Smooth muscle cell (in vitro differentiated cells): Measurements from ENCODE around the gene COL6A5. TPM values are rescaled to one million over a fixed set of nuclear protein-coding genes. Genes with fewer than 3 reads are reported as not detected.

Source experiments
- DNase-seq: peaks from one replicate; lab custom pipeline; 2025; ENCODE audit not compliant: unreplicated experiment; lab: John Stamatoyannopoulos, UW
- H2AFZ ChIP-seq: fragments of 200-600 bp; sonication (generic); 2 replicates; pipeline ENCODE4 v1.6.0; 2016; ENCODE audit warnings: antibody characterized with exemption, low read depth, mild to moderate bottlenecking
- H3F3A ChIP-seq: fragments of 200-600 bp; sonication (generic); 2 replicates; pipeline ENCODE4 v1.6.0; 2017; ENCODE audit warnings: antibody characterized with exemption, low read depth
- H3K27ac ChIP-seq: fragments of 200-600 bp; sonication (generic); 2 replicates; pipeline ENCODE4 v1.5.1; 2016; ENCODE audit warnings: low read depth, mild to moderate bottlenecking
- H3K27me3 ChIP-seq: fragments of 200-600 bp; sonication (generic); 2 replicates; pipeline ENCODE4 v1.6.1; 2016; ENCODE audit warnings: low read depth, mild to moderate bottlenecking
- H3K36me3 ChIP-seq: fragments of 200-600 bp; sonication (generic); 2 replicates; pipeline ENCODE4 v1.5.1; 2016; ENCODE audit warnings: low read depth
- H3K4me1 ChIP-seq: fragments of 200-600 bp; sonication (generic); 2 replicates; pipeline ENCODE4 v1.5.1; 2016; ENCODE audit warnings: low read depth
- H3K4me2 ChIP-seq: fragments of 200-600 bp; sonication (generic); 2 replicates; pipeline ENCODE4 v1.6.0; 2016; ENCODE audit warnings: mild to moderate bottlenecking
- H3K4me3 ChIP-seq: fragments of 200-600 bp; sonication (generic); 2 replicates; pipeline ENCODE4 v1.5.1; 2016; ENCODE audit warnings: mild to moderate bottlenecking
- H3K79me2 ChIP-seq: fragments of 200-600 bp; sonication (generic); 2 replicates; pipeline ENCODE4 v1.6.0; 2016; ENCODE audit warnings: low read depth, mild to moderate bottlenecking
- H3K9ac ChIP-seq: fragments of 200-600 bp; sonication (generic); 2 replicates; pipeline ENCODE4 v1.6.0; 2016; ENCODE audit warnings: low read depth
- H3K9me3 ChIP-seq: fragments of 200-600 bp; sonication (generic); replicated peaks from 2 replicates; pipeline ENCODE4 v1.5.1; 2016; ENCODE audit warnings: low read depth
- H4K20me1 ChIP-seq: fragments of 200-600 bp; sonication (generic); 2 replicates; pipeline ENCODE4 v1.6.0; 2016; ENCODE audit warnings: low read depth
- WGBS: methylation state at CpG from one replicate; pipeline ENCODE4 v1.1.7; 2016; ENCODE audit warnings: low lambda C conversion rate; 5-methylcytosine and 5-hydroxymethylcytosine counted together
- polyA plus RNA-seq: library from polyadenylated mRNA; unstranded; fragments of >200 nt; fragmentation: Nextera tagmentation; extraction: Ambion mirVana; gene quantifications from 2 replicates; pipeline ENCODE4 v1.2.1, GENCODE V29; 2016
- total RNA-seq: library from RNA; depleted of rRNA; stranded (reverse); fragments of >200 nt; gene quantifications from 2 replicates; pipeline ENCODE4 v1.2.3, GENCODE V29; 2014
- TF ChIP-seq, protein P1 (sequence below): fragments of 200-600 bp; sonication (generic); IDR thresholded peaks from 2 replicates; pipeline ENCODE4 v1.5.1; 2017; ENCODE audit warnings: borderline replicate concordance, mild to moderate bottlenecking, antibody characterized with exemption; ENCODE audit not compliant: insufficient read depth, poor library complexity, severe bottlenecking

Gene COL6A5
- total and polyA plus RNA-seq, 2 experiments from 2014 or later = 1.2 TPM; not detected in 1

GRCh38 chr3:130310109-130310508, 35.4 kb upstream of the COL6A5 start:
- H3K4me2 ChIP-seq = no peak overlapping the region
- 89% methylated on average over 4 of the region's 4 CpGs for WGBS

GRCh38 chr3:130312374-130312773, 33.1 kb upstream of the COL6A5 start:
- Histone ChIP-seq H3K27ac (no peak overlapping the region), H3K27me3 (no peaks in the 10 kb centered on the region), H2AFZ (no peak overlapping the region), H3F3A (no peaks in the 10 kb centered on the region), H3K79me2 (no peaks in the 10 kb centered on the region), H4K20me1 (no peaks in the 10 kb centered on the region), H3K9ac (no peak overlapping the region), H3K4me1 (no peaks in the 10 kb centered on the region), H3K4me2 (no peak overlapping the region), H3K4me3 (no peak overlapping the region), H3K36me3 (no peaks in the 10 kb centered on the region), H3K9me3 (no peaks in the 10 kb centered on the region)
- DNase-seq = no peak
- TF ChIP-seq, protein P1, sequence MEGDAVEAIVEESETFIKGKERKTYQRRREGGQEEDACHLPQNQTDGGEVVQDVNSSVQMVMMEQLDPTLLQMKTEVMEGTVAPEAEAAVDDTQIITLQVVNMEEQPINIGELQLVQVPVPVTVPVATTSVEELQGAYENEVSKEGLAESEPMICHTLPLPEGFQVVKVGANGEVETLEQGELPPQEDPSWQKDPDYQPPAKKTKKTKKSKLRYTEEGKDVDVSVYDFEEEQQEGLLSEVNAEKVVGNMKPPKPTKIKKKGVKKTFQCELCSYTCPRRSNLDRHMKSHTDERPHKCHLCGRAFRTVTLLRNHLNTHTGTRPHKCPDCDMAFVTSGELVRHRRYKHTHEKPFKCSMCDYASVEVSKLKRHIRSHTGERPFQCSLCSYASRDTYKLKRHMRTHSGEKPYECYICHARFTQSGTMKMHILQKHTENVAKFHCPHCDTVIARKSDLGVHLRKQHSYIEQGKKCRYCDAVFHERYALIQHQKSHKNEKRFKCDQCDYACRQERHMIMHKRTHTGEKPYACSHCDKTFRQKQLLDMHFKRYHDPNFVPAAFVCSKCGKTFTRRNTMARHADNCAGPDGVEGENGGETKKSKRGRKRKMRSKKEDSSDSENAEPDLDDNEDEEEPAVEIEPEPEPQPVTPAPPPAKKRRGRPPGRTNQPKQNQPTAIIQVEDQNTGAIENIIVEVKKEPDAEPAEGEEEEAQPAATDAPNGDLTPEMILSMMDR = no peak

More at GRCh38 chr3:130310109-130310508, 35.4 kb upstream of the COL6A5 start:
- Histone ChIP-seq H4K20me1 (no peaks in the 10 kb centered on the region), H3K4me3 (no peak overlapping the region), H3K79me2 (no peaks in the 10 kb centered on the region), H3K27ac (no peak overlapping the region), H3K9me3 (no peaks in the 10 kb centered on the region), H3K36me3 (no peaks in the 10 kb centered on the region), H3F3A (no peaks in the 10 kb centered on the region), H2AFZ (no peak overlapping the region), H3K9ac (no peak overlapping the region), H3K27me3 (no peaks in the 10 kb centered on the region), H3K4me1 (no peaks in the 10 kb centered on the region)
- DNase-seq = no peak
- TF ChIP-seq, protein P1 = no peak

DNA sequence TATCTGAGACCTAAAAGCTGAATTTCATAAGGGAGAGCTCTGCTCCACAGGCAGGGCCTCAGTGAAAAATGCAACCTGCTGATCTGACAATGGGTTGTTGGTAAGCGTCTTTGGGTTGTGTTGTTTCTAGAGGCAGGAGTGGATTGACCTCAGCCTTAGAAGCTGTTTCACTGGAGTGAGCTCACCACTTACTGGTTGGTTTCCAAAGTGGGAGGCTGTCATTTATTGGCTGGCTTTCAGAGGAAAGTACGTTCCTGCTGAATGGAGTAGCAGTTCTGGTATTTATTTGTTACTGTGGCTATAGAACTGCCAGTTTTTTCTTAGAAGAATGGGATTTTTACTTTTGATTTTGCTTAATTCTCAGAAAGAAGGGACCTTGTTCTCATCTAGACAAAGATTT, 29.3 kb upstream of the COL6A5 start:
- 91% methylated on average over 2 of the region's 2 CpGs for WGBS

DNA sequence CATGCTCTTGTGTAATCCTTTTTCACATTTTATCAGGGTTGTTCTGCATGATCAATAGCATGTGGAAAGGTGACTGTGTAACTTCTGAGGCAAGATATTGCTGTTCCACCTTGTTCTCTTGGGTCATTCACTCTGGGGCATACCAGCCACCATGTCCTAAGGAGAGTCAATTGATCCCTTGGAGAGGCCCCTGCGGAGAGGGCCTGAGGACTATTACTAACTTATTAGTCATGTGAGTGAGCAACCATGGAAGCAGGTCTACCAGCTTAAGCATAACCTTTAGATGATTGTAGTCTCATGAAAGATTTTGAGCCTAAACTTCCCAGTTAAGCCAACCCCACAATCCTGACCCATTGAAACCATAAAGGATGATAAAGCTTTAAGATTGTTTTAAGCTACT, 22.0 kb upstream of the COL6A5 start:
- Histone ChIP-seq H3K9me3 (peaks cover 2% of the 10 kb centered on the region), H3K27ac (no peak overlapping the region), H2AFZ (no peak overlapping the region), H3K79me2 (no peaks in the 10 kb centered on the region), H3K36me3 (no peaks in the 10 kb centered on the region), H3F3A (no peaks in the 10 kb centered on the region), H3K9ac (no peak overlapping the region), H3K4me1 (no peaks in the 10 kb centered on the region), H4K20me1 (no peaks in the 10 kb centered on the region), H3K4me3 (no peak overlapping the region), H3K4me2 (no peak overlapping the region), H3K27me3 (no peaks in the 10 kb centered on the region)
- TF ChIP-seq, protein P1 = no peak
- no peak for DNase-seq
- WGBS = 84% methylated on average over 1 of the region's 1 CpG

More for the DNA sequence above, 29.3 kb upstream of the COL6A5 start:
- H3K79me2 ChIP-seq = no peaks in the 10 kb centered on the region
- H3K4me1 ChIP-seq = no peaks in the 10 kb centered on the region
- H2AFZ ChIP-seq = no peak overlapping the region
- no peaks in the 10 kb centered on the region for H3K9me3 ChIP-seq
- no peaks in the 10 kb centered on the region for H3K36me3 ChIP-seq
- no peak overlapping the region for H3K9ac ChIP-seq
- no peaks in the 10 kb centered on the region for H4K20me1 ChIP-seq
- no peaks in the 10 kb centered on the region for H3K27me3 ChIP-seq
- TF ChIP-seq, protein P1 = no peak
- H3K4me2 ChIP-seq = no peak overlapping the region
- H3K4me3 ChIP-seq = no peak overlapping the region
- no peak overlapping the region for H3K27ac ChIP-seq
- no peaks in the 10 kb centered on the region for H3F3A ChIP-seq
- no peak for DNase-seq
